ENCODE results near the gene SHROOM3. TPM values are rescaled to one million over a fixed set of nuclear protein-coding genes. Genes with fewer than 3 reads are reported as not detected.

Gene SHROOM3
- total RNA-seq, 6 experiments from 2014 or later = 15.2 to 35.8 (median 29.9) TPM

DNA sequence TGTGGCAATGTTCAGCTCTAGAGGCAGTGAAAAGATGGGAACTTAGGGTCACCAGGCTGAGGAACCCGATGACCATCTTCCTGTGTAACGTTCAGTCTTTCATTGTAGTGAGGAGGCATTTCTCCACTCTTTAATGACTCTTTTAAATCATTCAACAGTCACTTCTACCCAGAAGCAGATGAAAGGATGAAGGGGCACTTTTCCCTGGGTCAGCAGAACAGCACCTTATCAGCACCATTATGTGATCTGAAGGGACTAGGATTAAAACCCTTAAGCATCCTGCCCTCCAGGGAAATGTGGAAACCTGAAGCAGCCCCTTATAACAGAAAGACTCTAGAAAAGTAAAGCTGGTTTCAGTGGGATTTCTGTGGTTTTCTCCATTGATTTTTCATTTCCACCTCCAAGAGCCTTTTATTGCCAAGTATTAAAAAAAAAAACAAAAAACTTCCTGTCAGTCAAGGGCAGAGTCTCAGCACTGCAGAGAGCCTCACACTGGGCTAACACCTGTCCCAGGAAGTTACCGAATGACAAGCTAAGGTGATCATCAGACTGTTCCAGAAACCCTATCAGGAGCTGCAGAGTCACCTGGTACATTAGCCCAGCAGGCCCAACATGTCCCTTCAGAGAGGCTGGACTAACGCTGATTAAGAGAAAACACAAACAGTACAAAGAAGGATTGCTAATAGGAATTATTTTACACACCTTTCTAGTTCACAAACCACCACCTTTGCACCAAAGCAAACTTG is 185.9 kb downstream of the SHROOM3 start:
- TF ChIP-seq POLR2A (IDR thresholded peaks at IDR 0.05) (no peak), CTCF (IDR thresholded peaks at IDR 0.05) (no peak)
- Histone ChIP-seq H3K4me1 (no peaks in the 10 kb centered on the region), H3K4me3 (no peak overlapping the region), H3K9me3 (no peaks in the 10 kb centered on the region), H3K36me3 (no peaks in the 10 kb centered on the region), H3K27me3 (no peaks in the 10 kb centered on the region), H3K27ac (no peak overlapping the region)
- WGBS (ENCODE audit: insufficient coverage, low coverage, low lambda C conversion rate, missing lambda C conversion rate) = 79% methylated on average over 3 of the region's 4 CpGs
- DNase-seq (no peak), ATAC-seq (peak in 3 of 4 donors; percentile 43 to 78 (median 51))
- intact Hi-C loops (cut with DNase I) = no loop called here

GRCh38 chr4:76622126-76622525 is 187.1 kb downstream of the SHROOM3 start:
- no peak for TF ChIP-seq CTCF (IDR thresholded peaks at IDR 0.05)
- no peak for TF ChIP-seq POLR2A (IDR thresholded peaks at IDR 0.05)
- intact Hi-C loops (cut with DNase I) = no loop called here
- Histone ChIP-seq H3K27ac (no peak overlapping the region), H3K9me3 (no peaks in the 10 kb centered on the region), H3K4me1 (no peaks in the 10 kb centered on the region), H3K36me3 (no peaks in the 10 kb centered on the region), H3K4me3 (no peak overlapping the region), H3K27me3 (no peaks in the 10 kb centered on the region)
- ATAC-seq (no peak), DNase-seq (no peak)
- WGBS (ENCODE audit: insufficient coverage, low coverage, low lambda C conversion rate, missing lambda C conversion rate) = 68% methylated on average over 4 of the region's 4 CpGs

DNA sequence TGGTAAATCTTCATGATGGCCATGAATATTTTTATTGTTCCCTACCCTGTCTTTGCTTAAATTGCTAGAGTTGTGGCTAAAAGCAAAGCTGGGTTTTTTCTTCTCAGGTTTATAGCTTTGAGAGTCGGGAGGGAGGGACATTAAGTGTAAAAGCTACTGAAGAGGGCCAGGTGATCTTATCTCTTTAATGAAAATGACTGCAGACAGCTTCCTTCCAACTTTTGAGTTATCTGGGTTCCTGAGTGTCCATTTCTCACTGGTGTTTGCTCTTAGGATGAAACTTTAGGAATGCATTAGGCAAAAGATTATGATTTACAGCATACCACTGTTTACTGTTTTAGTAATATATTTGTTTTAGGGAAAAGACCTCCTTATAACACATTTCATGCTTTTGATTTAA is 187.7 kb downstream of the SHROOM3 start:
- H3K36me3 ChIP-seq = no peaks in the 10 kb centered on the region
- 71% methylated on average over 1 of the region's 1 CpG for WGBS (ENCODE audit: insufficient coverage, low coverage, low lambda C conversion rate, missing lambda C conversion rate)
- no peaks in the 10 kb centered on the region for H3K27me3 ChIP-seq
- H3K9me3 ChIP-seq = no peaks in the 10 kb centered on the region
- intact Hi-C loops (cut with DNase I) = no loop called here
- H3K27ac ChIP-seq = no peak overlapping the region
- H3K4me3 ChIP-seq = no peak overlapping the region
- no peak for ATAC-seq
- TF ChIP-seq CTCF (IDR thresholded peaks at IDR 0.05) = no peak
- TF ChIP-seq POLR2A (IDR thresholded peaks at IDR 0.05) = no peak
- DNase-seq = no peak
- no peaks in the 10 kb centered on the region for H3K4me1 ChIP-seq

DNA sequence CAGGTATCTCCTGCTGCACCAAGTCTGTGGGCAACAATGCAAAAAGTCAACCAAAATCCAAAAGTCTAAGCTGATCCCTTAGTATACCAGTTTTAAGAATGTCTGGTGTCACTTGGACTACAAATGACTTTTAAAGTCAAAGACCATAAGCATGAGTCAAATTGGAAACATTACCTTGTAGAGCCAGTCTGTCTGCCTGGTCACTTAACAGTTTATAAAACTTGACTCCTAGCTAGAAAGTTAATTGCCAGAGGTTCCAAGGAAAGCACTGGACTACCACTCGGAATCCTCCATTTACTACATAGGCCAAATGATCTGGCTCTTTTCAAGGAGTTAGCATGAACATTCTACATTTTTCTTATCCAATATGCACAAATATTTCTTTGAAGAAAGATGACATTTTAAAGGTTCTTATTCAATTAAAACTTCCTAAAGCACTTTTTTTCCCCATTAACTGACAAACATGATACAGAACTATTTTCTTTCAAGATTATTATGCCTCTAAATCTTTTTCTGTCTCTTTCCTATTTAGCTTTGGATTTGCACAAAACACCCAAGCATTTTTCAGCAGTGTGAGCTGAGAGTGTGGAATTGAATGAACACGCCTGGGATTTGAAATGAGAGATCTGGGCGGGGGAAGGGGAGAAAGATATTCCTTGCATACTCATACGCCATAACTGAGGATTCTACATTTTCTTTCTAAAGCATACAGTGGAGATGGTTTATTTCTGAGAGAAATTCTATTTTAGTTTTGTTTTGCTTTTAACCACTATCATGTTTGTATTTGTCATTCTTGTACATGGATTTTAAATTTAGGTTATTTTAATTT is 188.4 kb downstream of the SHROOM3 start:
- TF ChIP-seq CTCF (IDR thresholded peaks at IDR 0.05) (no peak), POLR2A (IDR thresholded peaks at IDR 0.05) (no peak)
- Histone ChIP-seq H3K9me3 (no peaks in the 10 kb centered on the region), H3K4me3 (no peak overlapping the region), H3K27ac (no peak overlapping the region), H3K4me1 (no peaks in the 10 kb centered on the region), H3K27me3 (no peaks in the 10 kb centered on the region), H3K36me3 (no peaks in the 10 kb centered on the region)
- ATAC-seq = no peak
- intact Hi-C loops (cut with DNase I) = no loop called here
- DNase-seq = no peak
- 97% methylated on average over 4 of the region's 4 CpGs for WGBS (ENCODE audit: insufficient coverage, low coverage, low lambda C conversion rate, missing lambda C conversion rate)
